Ovary (tissue), 9 donors: Measurements from ENCODE around the gene GPER1. TPM values are rescaled to one million over a fixed set of nuclear protein-coding genes. Genes with fewer than 3 reads are reported as not detected.

Experiments
- DNase-seq, 5 donors: peaks; one replicate each; pipeline ENCODE4 v3.0.0-alpha.2; 2019 to 2020
- H3K27ac ChIP-seq, 2 donors: fragments of 200-600 bp; one replicate each; pipeline versions ENCODE4 v1.5.1 to v1.8.0; 2019 to 2022
- H3K27me3 ChIP-seq: fragments of 200-600 bp; one replicate; pipeline ENCODE4 v1.8.0; 2022
- H3K36me3 ChIP-seq: fragments of 200-600 bp; sonication (generic); one replicate; pipeline ENCODE4 v1.5.1; 2019
- H3K4me1 ChIP-seq: one replicate; pipeline ENCODE4 v1.8.1; 2013; ENCODE audit warnings: mild to moderate bottlenecking, moderate library complexity; ENCODE audit not compliant: insufficient read depth
- H3K4me3 ChIP-seq: fragments of 200-600 bp; sonication (generic); one replicate; pipeline ENCODE4 v1.5.1; 2017
- H3K9me3 ChIP-seq, 2 donors: fragments of 200-600 bp in 1 of 2; sonication (generic) in 1 of 2; one replicate each; pipeline versions ENCODE4 v1.5.1 to v1.8.1; 2013 to 2019; ENCODE audit warnings: mild to moderate bottlenecking in 1 of 2, moderate library complexity in 1 of 2
- EP300 ChIP-seq: sonication (generic); formaldehyde crosslinking; IDR thresholded peaks from one replicate; pipeline ENCODE4 v1.6.1; 2017; ENCODE audit warnings: antibody characterized with exemption
- POLR2A ChIP-seq: fragments of 450-650 bp; IDR thresholded peaks from one replicate; pipeline ENCODE4 v1.6.1; 2017; ENCODE audit warnings: antibody characterized with exemption, mild to moderate bottlenecking, moderate library complexity
- WGBS, 3 donors: extraction: QIAGEN DNeasy Blood & Tissue Kit in 1 of 3; methylation state at CpG; one replicate each; pipeline versions ENCODE4 v1.1.5 to v1.1.7; 2013 to 2017; 5-methylcytosine and 5-hydroxymethylcytosine counted together
- intact Hi-C, 4 donors: fragments of 100-400 bp; cut with DNase I; formaldehyde crosslinking; loops; one replicate each; pipeline versions ENCODE4 v1.11.0 to v1.15.1; 2022 to 2023
- polyA plus RNA-seq, 2 donors: library from polyadenylated mRNA; stranded (reverse); fragments of 200-250 nt in 1 of 2; fragments of 350-450 nt in 1 of 2; fragmentation: Illumina TruSeq in 1 of 2; extraction: RNeasy Lipid Tissue Mini Kit (QIAGEN cat#74804) in 1 of 2; gene quantifications; one replicate each; pipeline ENCODE4 v1.2.3, GENCODE V29; 2013 to 2014
- total RNA-seq, 7 donors: library from RNA; depleted of rRNA in 2 of 7; stranded (reverse); fragments of >200 nt in 2 of 7; fragmentation: NEBNext Ultra II Directional in 3 of 7; extraction: Animal tissue kit (Norgen Biotek cat#: 25700) in 3 of 7; gene quantifications; one replicate each; pipeline versions ENCODE4 v1.1.0 to v1.2.4, GENCODE V29; 2016 to 2023
- TF ChIP-seq, protein P1 (sequence below), 3 donors: fragments of 450-650 bp in 2 of 3; fragments of 200-600 bp in 1 of 3; IDR thresholded peaks; one replicate each; pipeline versions ENCODE4 v1.5.1 to v1.8.0; 2016 to 2022; ENCODE audit warnings: antibody characterized with exemption in 3 of 3, mild to moderate bottlenecking in 1 of 3
- donor health status: DM: no; HTN: no; CAD: no; lungs with moderate emphysema.
- donor health status: DM: no; HTN: no; CAD: no.
- donor health status: Bipolar disorder and iron deficiency.
- donor health status: DM: yes; HTN: yes; CAD: no.
- donor health status: DM: no; HTN: no; CAD: no.
- donor health status: DM: yes; HTN: yes; CAD: no.

Gene GPER1
- total and polyA plus RNA-seq, 9 donors: 0.48 to 7.5 (median 2.9) TPM

- Histone ChIP-seq H3K4me3 (no peak overlapping the region), H3K4me1 (no peaks in the 10 kb centered on the region), H3K36me3 (no peaks in the 10 kb centered on the region), H3K27ac (no peak overlapping the region), H3K9me3 (no peaks in the 10 kb centered on the region), H3K27me3 (no peaks in the 10 kb centered on the region)
- DNase-seq: no peak
- WGBS, 3 donors: 91 to 93% (median 93%) methylated on average over 21 of the region's 21 CpGs
- intact Hi-C loops: no loop called here
- TF ChIP-seq, protein P1, sequence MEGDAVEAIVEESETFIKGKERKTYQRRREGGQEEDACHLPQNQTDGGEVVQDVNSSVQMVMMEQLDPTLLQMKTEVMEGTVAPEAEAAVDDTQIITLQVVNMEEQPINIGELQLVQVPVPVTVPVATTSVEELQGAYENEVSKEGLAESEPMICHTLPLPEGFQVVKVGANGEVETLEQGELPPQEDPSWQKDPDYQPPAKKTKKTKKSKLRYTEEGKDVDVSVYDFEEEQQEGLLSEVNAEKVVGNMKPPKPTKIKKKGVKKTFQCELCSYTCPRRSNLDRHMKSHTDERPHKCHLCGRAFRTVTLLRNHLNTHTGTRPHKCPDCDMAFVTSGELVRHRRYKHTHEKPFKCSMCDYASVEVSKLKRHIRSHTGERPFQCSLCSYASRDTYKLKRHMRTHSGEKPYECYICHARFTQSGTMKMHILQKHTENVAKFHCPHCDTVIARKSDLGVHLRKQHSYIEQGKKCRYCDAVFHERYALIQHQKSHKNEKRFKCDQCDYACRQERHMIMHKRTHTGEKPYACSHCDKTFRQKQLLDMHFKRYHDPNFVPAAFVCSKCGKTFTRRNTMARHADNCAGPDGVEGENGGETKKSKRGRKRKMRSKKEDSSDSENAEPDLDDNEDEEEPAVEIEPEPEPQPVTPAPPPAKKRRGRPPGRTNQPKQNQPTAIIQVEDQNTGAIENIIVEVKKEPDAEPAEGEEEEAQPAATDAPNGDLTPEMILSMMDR (IDR thresholded peaks at IDR 0.05): no peak
- TF ChIP-seq EP300 (no peak), POLR2A (no peak)
These were observed 16.0 kb downstream of the GPER1 start for GRCh38 chr7:1103789-1104515.

- Histone ChIP-seq H3K4me1 (no peaks in the 10 kb centered on the region), H3K9me3 (no peaks in the 10 kb centered on the region), H3K4me3 (no peak overlapping the region), H3K27me3 (no peaks in the 10 kb centered on the region), H3K36me3 (no peaks in the 10 kb centered on the region), H3K27ac (no peak overlapping the region)
- intact Hi-C loops: no loop called here
- WGBS, 3 donors: 71 to 84% (median 79%) methylated on average over 13 of the region's 13 CpGs
- DNase-seq: no peak
- TF ChIP-seq, protein P1 (IDR thresholded peaks at IDR 0.05): no peak
- TF ChIP-seq POLR2A (no peak), EP300 (no peak)
These were observed 16.7 kb downstream of the GPER1 start for GRCh38 chr7:1104516-1105179.

DNA sequence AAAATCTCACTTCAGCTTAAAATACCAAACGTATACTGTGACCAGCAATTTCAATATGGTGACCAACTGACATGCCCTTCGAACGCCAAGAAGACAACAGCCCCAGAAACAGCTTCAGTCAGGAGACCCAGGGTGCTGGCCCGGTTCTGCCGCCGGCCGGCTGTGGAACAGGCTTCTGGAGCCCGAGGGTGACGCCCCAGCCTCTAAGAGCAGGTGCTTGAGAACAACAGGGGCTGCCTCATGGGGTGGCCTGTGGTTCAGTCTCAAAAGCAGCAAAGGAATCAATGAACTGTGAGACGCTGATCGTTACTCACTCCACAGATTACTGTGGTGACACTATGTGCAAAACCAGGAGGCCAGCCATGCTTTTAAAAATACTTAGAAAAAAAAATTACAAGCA is 17.3 kb downstream of the GPER1 start:
- Histone ChIP-seq H3K4me3 (no peak overlapping the region), H3K4me1 (no peaks in the 10 kb centered on the region), H3K9me3 (no peaks in the 10 kb centered on the region), H3K27ac (no peak overlapping the region), H3K27me3 (no peaks in the 10 kb centered on the region), H3K36me3 (no peaks in the 10 kb centered on the region)
- TF ChIP-seq POLR2A: no peak
- TF ChIP-seq, protein P1 (IDR thresholded peaks at IDR 0.05): no peak
- no peak for TF ChIP-seq EP300
- no peak for DNase-seq
- 90 to 95% (median 92%) methylated on average over 11 of the region's 11 CpGs for WGBS, 3 donors
- intact Hi-C loops: no loop called here

- H3K36me3 ChIP-seq: no peaks in the 10 kb centered on the region
- no peak for DNase-seq
- intact Hi-C loops: no loop called here
- no peak for TF ChIP-seq POLR2A
- TF ChIP-seq EP300: no peak
- TF ChIP-seq, protein P1 (IDR thresholded peaks at IDR 0.05): no peak
- WGBS, 3 donors: 79 to 80% (median 79%) methylated on average over 27 of the region's 27 CpGs
- H3K9me3 ChIP-seq: no peaks in the 10 kb centered on the region
- no peak overlapping the region for H3K4me3 ChIP-seq
- H3K4me1 ChIP-seq: no peaks in the 10 kb centered on the region
- H3K27me3 ChIP-seq: no peaks in the 10 kb centered on the region
- no peak overlapping the region for H3K27ac ChIP-seq
These were observed 18.3 kb downstream of the GPER1 start for GRCh38 chr7:1106063-1106792.
